Measurements from ENCODE around the gene HSBP1L1.

GRCh38 chr18:79943608-79944125 lies 20.8 kb upstream of the HSBP1L1 start:
- TF ChIP-seq CTCF (IDR thresholded peaks at IDR 0.05) (no peak), EP300 (IDR thresholded peaks at IDR 0.05) (no peak)

Data from upper lobe of left lung (tissue), 4 donors.